ENCODE results near the gene DIDO1. TPM values are rescaled to one million over a fixed set of nuclear protein-coding genes. Genes with fewer than 3 reads are reported as not detected.

DIDO1 gene
- total RNA-seq, 2 experiments from 2014 or later = 65.1 to 70.6 TPM

- H3K36me3 ChIP-seq (ENCODE audit: insufficient read depth, low read length) = peaks cover 71% of the 10 kb centered on the region
- TF ChIP-seq EZH2phosphoT487 (IDR thresholded peaks at IDR 0.05; ENCODE audit: borderline replicate concordance, low read depth, low read length) (no peak), CTCF (conservative IDR thresholded peaks at IDR 0.05; ENCODE audit: low read length) (no peak)
- ChIA-PET CTCF (ENCODE audit: unreplicated experiment) (no interaction called here), POLR2A (interaction anchor here (1.4 kb wide), 1 partner anchor 54 kb away, joined by 4 read pairs; no protein-coding TSS in a partner anchor)
- DNase-seq (ENCODE audit: low spot score) = no peak
- BruUV-seq (replicated peaks) = no TSS peak
- no peaks in the 10 kb centered on the region for H4K20me1 ChIP-seq (ENCODE audit: insufficient read depth, low read length)
- intact Hi-C loops (cut with micrococcal nuclease; ENCODE audit: unreplicated experiment) = loop anchor here (1.0 to 2.0 kb wide), 5 partner anchors 19 to 110 kb away; partner anchors contain the start of gene GID8
- H3K9me3 ChIP-seq (ENCODE audit: low read length) = no peaks in the 10 kb centered on the region
- H2AFZ ChIP-seq (ENCODE audit: low read length) = no peak overlapping the region
- H3K79me2 ChIP-seq (ENCODE audit: insufficient read depth, low read depth, low read length) = no peaks in the 10 kb centered on the region
- no peak overlapping the region; the same call in 1 of the 2 replicates for H3K4me2 ChIP-seq (ENCODE audit: low read length)
- H3K4me1 ChIP-seq (ENCODE audit: insufficient read depth, low read length, poor library complexity, severe bottlenecking) = peaks cover 15% of the 10 kb centered on the region
- H3K27ac ChIP-seq (ENCODE audit: low read depth, low read length, poor library complexity, severe bottlenecking) = no peak overlapping the region
- H3K4me3 ChIP-seq (ENCODE audit: low read depth, low read length, poor library complexity, severe bottlenecking) = no peak overlapping the region
- H3K9me2 ChIP-seq (ENCODE audit: insufficient read depth, low read length) = no peaks in the 10 kb centered on the region
These were observed 26.7 kb downstream of the DIDO1 start for GRCh38 chr20:62899633-62900051.

- intact Hi-C loops (cut with micrococcal nuclease; ENCODE audit: unreplicated experiment) = no loop called here
- H4K20me1 ChIP-seq (ENCODE audit: insufficient read depth, low read length) = no peaks in the 10 kb centered on the region
- DNase-seq (ENCODE audit: low spot score) = no peak
- H3K79me2 ChIP-seq (ENCODE audit: insufficient read depth, low read depth, low read length) = no peaks in the 10 kb centered on the region
- POLR2A ChIA-PET = interaction anchor here (1.4 kb wide), 1 partner anchor 54 kb away, joined by 4 read pairs; no protein-coding TSS in a partner anchor
- H3K36me3 ChIP-seq (ENCODE audit: insufficient read depth, low read length) = peaks cover 73% of the 10 kb centered on the region
- CTCF ChIA-PET (ENCODE audit: unreplicated experiment) = no interaction called here
- no peaks in the 10 kb centered on the region for H3K9me2 ChIP-seq (ENCODE audit: insufficient read depth, low read length)
- no TSS peak for BruUV-seq (replicated peaks)
- H3K9me3 ChIP-seq (ENCODE audit: low read length) = no peaks in the 10 kb centered on the region
- H2AFZ ChIP-seq (ENCODE audit: low read length) = no peak overlapping the region
- H3K4me3 ChIP-seq (ENCODE audit: low read depth, low read length, poor library complexity, severe bottlenecking) = no peak overlapping the region
- H3K27ac ChIP-seq (ENCODE audit: low read depth, low read length, poor library complexity, severe bottlenecking) = no peak overlapping the region
- TF ChIP-seq EZH2phosphoT487 (IDR thresholded peaks at IDR 0.05; ENCODE audit: borderline replicate concordance, low read depth, low read length) = no peak
- TF ChIP-seq CTCF (conservative IDR thresholded peaks at IDR 0.05; ENCODE audit: low read length) = no peak
- peaks cover 15% of the 10 kb centered on the region for H3K4me1 ChIP-seq (ENCODE audit: insufficient read depth, low read length, poor library complexity, severe bottlenecking)
- no peak overlapping the region for H3K4me2 ChIP-seq (ENCODE audit: low read length)
These were observed 27.2 kb downstream of the DIDO1 start for GRCh38 chr20:62898970-62899632.
